Measurements from ENCODE around the gene ADGRF4.

ADGRF4 gene

DNA sequence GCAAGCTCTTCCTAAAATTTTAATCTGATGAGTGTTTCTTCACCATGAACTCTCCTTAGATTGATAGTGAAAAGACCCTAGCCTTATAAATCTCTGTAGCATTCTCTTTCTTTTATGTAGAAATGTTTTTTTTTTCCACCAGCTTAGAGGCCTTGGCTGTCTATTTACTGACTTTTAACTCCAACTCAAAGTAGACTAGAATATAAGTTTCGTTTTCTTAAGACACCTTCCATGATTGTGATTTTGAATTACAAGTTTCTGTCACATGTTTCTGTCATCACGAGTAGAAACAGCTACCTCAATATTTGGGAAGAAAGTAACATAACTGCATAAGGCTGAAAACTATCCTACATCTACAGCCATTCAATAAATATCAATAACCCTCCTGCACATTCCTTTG lies 17.8 kb downstream of the ADGRF4 start:
- TF ChIP-seq, protein P1, sequence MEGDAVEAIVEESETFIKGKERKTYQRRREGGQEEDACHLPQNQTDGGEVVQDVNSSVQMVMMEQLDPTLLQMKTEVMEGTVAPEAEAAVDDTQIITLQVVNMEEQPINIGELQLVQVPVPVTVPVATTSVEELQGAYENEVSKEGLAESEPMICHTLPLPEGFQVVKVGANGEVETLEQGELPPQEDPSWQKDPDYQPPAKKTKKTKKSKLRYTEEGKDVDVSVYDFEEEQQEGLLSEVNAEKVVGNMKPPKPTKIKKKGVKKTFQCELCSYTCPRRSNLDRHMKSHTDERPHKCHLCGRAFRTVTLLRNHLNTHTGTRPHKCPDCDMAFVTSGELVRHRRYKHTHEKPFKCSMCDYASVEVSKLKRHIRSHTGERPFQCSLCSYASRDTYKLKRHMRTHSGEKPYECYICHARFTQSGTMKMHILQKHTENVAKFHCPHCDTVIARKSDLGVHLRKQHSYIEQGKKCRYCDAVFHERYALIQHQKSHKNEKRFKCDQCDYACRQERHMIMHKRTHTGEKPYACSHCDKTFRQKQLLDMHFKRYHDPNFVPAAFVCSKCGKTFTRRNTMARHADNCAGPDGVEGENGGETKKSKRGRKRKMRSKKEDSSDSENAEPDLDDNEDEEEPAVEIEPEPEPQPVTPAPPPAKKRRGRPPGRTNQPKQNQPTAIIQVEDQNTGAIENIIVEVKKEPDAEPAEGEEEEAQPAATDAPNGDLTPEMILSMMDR (IDR thresholded peaks at IDR 0.05; ENCODE audit: low read length, missing control alignments) = no peak

GRCh38 chr6:47718571-47718970 lies 20.2 kb downstream of the ADGRF4 start:
- no peak for DNase-seq (ENCODE audit: low read depth)
- TF ChIP-seq, protein P1 (IDR thresholded peaks at IDR 0.05; ENCODE audit: low read length, missing control alignments) = no peak
- H3K4me3 ChIP-seq (replicated peaks; ENCODE audit: low read depth, low read length) = no peak overlapping the region

More for the DNA sequence above, 17.8 kb downstream of the ADGRF4 start:
- no peak overlapping the region for H3K4me3 ChIP-seq (replicated peaks; ENCODE audit: low read depth, low read length)
- no peak for DNase-seq (ENCODE audit: low read depth)

DNA sequence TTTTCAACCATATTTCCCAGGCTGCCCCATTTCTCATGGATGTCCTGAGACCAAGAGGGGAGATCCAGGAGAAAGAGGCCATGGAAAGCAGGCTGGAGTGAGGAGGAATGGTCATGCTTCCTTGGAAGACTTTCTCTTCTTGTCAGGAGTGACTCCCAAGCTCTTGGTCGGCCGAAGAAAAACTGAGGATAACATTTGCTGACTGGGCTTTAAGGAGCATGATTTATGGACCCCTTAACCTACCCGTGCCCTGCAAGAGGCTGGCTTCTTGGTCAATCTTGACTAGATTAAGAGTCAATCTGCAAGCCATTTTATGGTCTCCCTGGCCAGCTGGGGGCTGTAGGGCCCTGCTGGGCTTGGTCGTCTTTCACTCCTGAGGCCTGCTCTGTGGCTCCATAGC lies 22.8 kb downstream of the ADGRF4 start:
- DNase-seq (ENCODE audit: low read depth) = no peak
- TF ChIP-seq, protein P1 (IDR thresholded peaks at IDR 0.05; ENCODE audit: low read length, missing control alignments) = no peak
- no peak overlapping the region for H3K4me3 ChIP-seq (replicated peaks; ENCODE audit: low read depth, low read length)

- TF ChIP-seq, protein P1 (IDR thresholded peaks at IDR 0.05; ENCODE audit: low read length, missing control alignments) = no peak
- H3K4me3 ChIP-seq (replicated peaks; ENCODE audit: low read depth, low read length) = no peak overlapping the region
- no peak for DNase-seq (ENCODE audit: low read depth)
Measured at GRCh38 chr6:47722194-47722593, 23.8 kb downstream of the ADGRF4 start.

GRCh38 chr6:47724300-47724699 lies 25.9 kb downstream of the ADGRF4 start:
- TF ChIP-seq, protein P1 (IDR thresholded peaks at IDR 0.05; ENCODE audit: low read length, missing control alignments) = no peak
- no peak overlapping the region for H3K4me3 ChIP-seq (replicated peaks; ENCODE audit: low read depth, low read length)
- no peak for DNase-seq (ENCODE audit: low read depth)

DNA sequence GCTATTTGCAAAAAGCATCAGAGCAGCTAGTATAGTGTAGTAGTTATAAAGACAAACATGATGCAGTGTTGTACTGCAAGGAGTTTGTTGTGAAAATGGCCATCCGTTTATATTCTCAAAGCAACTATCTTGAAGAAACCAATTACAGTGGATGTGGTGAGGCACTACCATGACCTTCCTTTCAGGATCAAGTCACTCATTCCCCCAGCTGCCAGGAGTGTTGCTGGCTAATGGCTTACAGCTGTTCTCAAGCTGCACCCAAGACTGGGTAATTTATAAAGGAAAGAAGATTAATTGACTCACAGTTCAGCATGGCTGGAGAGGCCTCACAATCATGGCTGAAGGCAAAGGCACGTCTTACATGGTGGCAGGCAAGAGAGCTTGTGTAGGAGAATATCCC lies 29.0 kb downstream of the ADGRF4 start:
- TF ChIP-seq, protein P1 (IDR thresholded peaks at IDR 0.05; ENCODE audit: low read length, missing control alignments) = no peak
- no peak overlapping the region for H3K4me3 ChIP-seq (replicated peaks; ENCODE audit: low read depth, low read length)
- DNase-seq (ENCODE audit: low read depth) = no peak

GRCh38 chr6:47729019-47729418 lies 30.6 kb downstream of the ADGRF4 start:
- DNase-seq (ENCODE audit: low read depth) = no peak
- H3K4me3 ChIP-seq (replicated peaks; ENCODE audit: low read depth, low read length) = no peak overlapping the region
- TF ChIP-seq, protein P1 (IDR thresholded peaks at IDR 0.05; ENCODE audit: low read length, missing control alignments) = no peak

Data from fibroblast of pulmonary artery (primary cell).